ENCODE data around the gene BLMH. TPM values are rescaled to one million over a fixed set of nuclear protein-coding genes. Genes with fewer than 3 reads are reported as not detected.

BLMH gene
- total and polyA plus RNA-seq, 8 donors = 5.4 to 32.4 (median 14.7) TPM; not detected in 1

DNA sequence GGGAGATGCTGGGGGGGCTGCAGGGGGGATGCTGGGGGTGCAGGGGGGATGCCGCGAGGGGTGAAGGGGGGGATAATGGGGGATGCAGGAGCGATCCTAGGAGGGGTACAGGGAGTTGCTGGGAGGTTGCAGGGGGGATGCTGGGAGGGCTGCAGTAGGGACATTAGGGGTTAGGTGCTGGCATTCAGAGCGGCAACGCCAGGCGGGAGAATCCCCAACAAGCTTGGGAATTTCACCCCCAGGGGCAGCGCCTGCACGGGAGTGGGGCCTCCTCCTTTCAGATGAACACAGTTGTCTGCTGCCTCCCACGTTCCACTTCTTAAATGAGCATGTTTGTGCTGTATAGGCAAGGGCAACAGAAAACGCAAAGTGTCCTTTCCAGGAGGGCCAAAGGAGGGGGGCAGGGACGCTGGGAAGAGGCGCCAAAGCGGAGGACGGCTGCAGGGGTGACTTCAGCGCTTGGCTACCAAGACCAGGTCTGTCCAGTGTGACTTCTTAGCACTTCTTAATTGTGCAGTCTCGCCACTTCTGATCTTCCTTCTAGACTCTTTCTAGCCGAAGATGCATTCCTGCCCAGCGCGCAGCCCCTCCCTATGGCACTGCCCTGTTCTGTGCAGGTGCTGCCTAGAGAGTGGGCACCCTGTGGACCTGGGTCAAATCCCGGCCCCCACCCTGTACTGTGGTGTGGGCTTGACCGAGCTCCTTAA is 54.3 kb downstream of the BLMH start:
- H3K9me3 ChIP-seq = no peaks in the 10 kb centered on the region
- peaks cover 5 to 78% (median 37%) of the 10 kb centered on the region in 3 donors for H3K27me3 ChIP-seq
- no peak for TF ChIP-seq POLR2A (IDR thresholded peaks at IDR 0.05)
- no peak for TF ChIP-seq POLR2AphosphoS5 (IDR thresholded peaks at IDR 0.05)
- TF ChIP-seq, protein P1, sequence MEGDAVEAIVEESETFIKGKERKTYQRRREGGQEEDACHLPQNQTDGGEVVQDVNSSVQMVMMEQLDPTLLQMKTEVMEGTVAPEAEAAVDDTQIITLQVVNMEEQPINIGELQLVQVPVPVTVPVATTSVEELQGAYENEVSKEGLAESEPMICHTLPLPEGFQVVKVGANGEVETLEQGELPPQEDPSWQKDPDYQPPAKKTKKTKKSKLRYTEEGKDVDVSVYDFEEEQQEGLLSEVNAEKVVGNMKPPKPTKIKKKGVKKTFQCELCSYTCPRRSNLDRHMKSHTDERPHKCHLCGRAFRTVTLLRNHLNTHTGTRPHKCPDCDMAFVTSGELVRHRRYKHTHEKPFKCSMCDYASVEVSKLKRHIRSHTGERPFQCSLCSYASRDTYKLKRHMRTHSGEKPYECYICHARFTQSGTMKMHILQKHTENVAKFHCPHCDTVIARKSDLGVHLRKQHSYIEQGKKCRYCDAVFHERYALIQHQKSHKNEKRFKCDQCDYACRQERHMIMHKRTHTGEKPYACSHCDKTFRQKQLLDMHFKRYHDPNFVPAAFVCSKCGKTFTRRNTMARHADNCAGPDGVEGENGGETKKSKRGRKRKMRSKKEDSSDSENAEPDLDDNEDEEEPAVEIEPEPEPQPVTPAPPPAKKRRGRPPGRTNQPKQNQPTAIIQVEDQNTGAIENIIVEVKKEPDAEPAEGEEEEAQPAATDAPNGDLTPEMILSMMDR (IDR thresholded peaks at IDR 0.05) = no peak
- 23 to 30% (median 24%) methylated on average over 18 to 21 of the region's 21 CpGs for WGBS, 5 donors
- intact Hi-C loops (cut with DNase I; ENCODE audit: low total_unique reads) = no loop called here
- peak in 1 of 2 donors; percentile 18 for DNase-seq
- no peak overlapping the region for H3K27ac ChIP-seq
- H3K4me1 ChIP-seq = peaks cover 24 to 46% (median 43%) of the 10 kb centered on the region in 4 donors
- H3K36me3 ChIP-seq = no peaks in the 10 kb centered on the region
- no peak overlapping the region for H3K4me3 ChIP-seq

DNA sequence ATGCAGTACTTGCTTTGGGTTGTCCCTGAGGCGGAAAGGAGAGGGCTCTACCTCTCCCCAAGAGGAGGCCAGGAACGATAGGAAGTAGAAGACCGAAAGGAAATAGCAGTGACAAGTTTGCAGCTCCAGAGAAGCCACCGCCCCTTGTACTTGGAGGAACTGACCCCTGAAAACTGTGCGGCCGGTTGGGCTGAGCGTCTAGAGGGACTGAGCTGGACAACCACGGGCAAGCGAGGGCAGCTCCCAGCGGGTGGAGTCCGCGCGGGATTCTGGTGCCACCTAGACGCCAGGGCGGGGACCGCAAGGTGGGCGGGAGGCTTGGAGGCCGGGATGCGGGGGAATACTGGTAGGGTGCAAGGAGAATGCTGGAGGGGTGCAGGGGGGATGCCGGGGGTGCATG is 55.0 kb downstream of the BLMH start:
- no peaks in the 10 kb centered on the region for H3K9me3 ChIP-seq
- no peaks in the 10 kb centered on the region for H3K36me3 ChIP-seq
- H3K27me3 ChIP-seq = peaks cover 5 to 79% (median 37%) of the 10 kb centered on the region in 3 donors
- H3K27ac ChIP-seq = no peak overlapping the region
- DNase-seq = peak; percentile 59 to 79
- TF ChIP-seq, protein P1 (IDR thresholded peaks at IDR 0.05) = peak in 2 of 7 experiments; percentile 9 to 12
- no peak for TF ChIP-seq POLR2AphosphoS5 (IDR thresholded peaks at IDR 0.05)
- intact Hi-C loops (cut with DNase I; ENCODE audit: low total_unique reads) = no loop called here
- H3K4me1 ChIP-seq = peaks cover 24 to 46% (median 43%) of the 10 kb centered on the region in 4 donors
- peak overlapping the region in 3 of 4 donors; percentile 18 to 60 (median 47) for H3K4me3 ChIP-seq
- 4 to 7% (median 6%) methylated on average over 14 to 20 of the region's 20 CpGs for WGBS, 5 donors

DNA sequence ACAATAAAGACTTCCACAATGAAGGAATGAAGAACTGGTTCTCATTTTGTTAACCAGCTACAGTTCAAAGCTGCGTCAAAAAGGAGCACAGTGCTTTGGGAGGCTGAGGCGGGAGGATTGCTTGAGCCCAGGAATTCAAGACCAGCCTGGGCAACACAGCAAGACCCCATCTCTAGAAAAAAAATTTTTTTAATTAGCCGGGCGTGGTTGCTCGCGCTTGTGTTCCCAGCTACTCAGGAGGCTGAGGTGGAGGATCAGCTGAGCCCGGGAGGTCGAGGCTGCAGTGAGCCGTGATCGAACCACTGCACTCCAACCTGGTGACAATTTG is 55.5 kb downstream of the BLMH start:
- intact Hi-C loops (cut with DNase I; ENCODE audit: low total_unique reads) = no loop called here
- peak overlapping the region; percentile 41 to 60 (median 46) for H3K4me3 ChIP-seq
- no peaks in the 10 kb centered on the region for H3K9me3 ChIP-seq
- peaks cover 24 to 46% (median 43%) of the 10 kb centered on the region in 4 donors for H3K4me1 ChIP-seq
- 52 to 74% (median 64%) methylated on average over 10 of the region's 10 CpGs for WGBS, 5 donors
- TF ChIP-seq EP300 (IDR thresholded peaks at IDR 0.05) = no peak
- no peak for TF ChIP-seq POLR2A (IDR thresholded peaks at IDR 0.05)
- TF ChIP-seq POLR2AphosphoS5 (IDR thresholded peaks at IDR 0.05) = no peak
- TF ChIP-seq, protein P1 (IDR thresholded peaks at IDR 0.05) = no peak
- H3K27ac ChIP-seq = no peak overlapping the region
- no peak for DNase-seq
- no peaks in the 10 kb centered on the region for H3K36me3 ChIP-seq
- peaks cover 5 to 78% (median 37%) of the 10 kb centered on the region in 3 donors for H3K27me3 ChIP-seq

DNA sequence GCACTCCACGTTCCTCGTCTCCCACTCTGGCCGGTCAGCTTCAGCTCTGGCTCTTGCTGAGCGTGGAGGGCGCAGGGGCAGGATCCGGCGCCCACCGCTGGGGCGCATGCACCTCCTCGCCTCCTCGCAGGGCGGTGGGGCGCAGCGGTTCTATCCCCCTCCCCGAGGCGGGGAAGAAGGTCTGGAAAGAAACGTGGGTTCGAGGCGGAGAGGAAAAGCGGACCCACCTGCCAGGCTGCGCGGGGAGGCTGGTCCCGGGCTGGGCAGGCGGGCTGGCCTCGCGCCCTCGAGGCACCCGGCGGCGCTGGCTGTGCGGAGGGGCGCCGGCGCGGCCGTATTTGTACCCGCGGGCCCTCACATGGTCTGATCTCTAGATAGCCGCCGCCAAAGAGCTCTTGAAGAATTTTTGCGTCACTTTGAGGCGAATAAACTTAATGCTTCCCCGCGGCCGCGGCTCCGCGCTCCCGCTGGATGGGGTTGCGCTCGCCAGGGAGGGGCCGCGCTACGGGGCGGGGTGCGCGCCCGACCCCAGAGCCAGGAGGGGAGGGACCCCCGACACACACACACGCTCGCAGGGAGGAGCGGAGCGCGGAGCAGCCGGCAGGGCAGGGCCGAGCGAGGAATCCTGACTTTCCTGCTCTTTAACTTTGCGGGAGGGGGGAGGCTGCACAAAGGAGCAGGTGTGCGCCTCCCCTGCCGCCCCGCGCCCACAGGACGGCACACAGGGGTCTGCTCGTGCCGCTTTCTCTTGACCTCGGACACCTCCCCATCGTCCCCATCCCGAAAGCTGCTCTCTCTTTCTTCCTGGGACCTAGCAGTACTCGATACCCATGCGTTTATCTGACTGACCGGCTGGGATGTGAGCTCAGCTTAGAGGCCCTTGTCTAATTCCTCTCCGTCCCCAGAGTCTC is 56.1 kb downstream of the BLMH start, which contains the start of gene SLC6A4:
SLC6A4 (minus strand) TSS at position 312 of the 911 bp plus-strand sequence. CDS start 13,739 bp downstream, outside the sequence.
- intact Hi-C loops (cut with DNase I; ENCODE audit: low total_unique reads) = no loop called here
- DNase-seq = peak in 1 of 2 donors; percentile 69
- WGBS, 5 donors = 2 to 4% (median 4%) methylated on average over 41 to 82 of the region's 82 CpGs
- no peak within 1 kb of the TSS for H3K27ac ChIP-seq
- peak within 1 kb of the TSS; percentile 41 to 60 (median 46) for H3K4me3 ChIP-seq
- no peaks in the 10 kb centered on the region for H3K9me3 ChIP-seq
- no peak for TF ChIP-seq POLR2AphosphoS5 (IDR thresholded peaks at IDR 0.05)
- no peak for TF ChIP-seq POLR2A (IDR thresholded peaks at IDR 0.05)
- no peaks in the 10 kb centered on the region for H3K36me3 ChIP-seq
- peaks cover 5 to 72% (median 37%) of the 10 kb centered on the region in 3 donors for H3K27me3 ChIP-seq
- H3K4me1 ChIP-seq = peaks cover 24 to 46% (median 43%) of the 10 kb centered on the region in 4 donors
